ENCODE results near the gene UNG.
"Not testable (repeated sequence)": the region's sequence is repeated elsewhere in the genome, so short reads cannot be mapped to it uniquely, and the experiment has no call there.

DNA sequence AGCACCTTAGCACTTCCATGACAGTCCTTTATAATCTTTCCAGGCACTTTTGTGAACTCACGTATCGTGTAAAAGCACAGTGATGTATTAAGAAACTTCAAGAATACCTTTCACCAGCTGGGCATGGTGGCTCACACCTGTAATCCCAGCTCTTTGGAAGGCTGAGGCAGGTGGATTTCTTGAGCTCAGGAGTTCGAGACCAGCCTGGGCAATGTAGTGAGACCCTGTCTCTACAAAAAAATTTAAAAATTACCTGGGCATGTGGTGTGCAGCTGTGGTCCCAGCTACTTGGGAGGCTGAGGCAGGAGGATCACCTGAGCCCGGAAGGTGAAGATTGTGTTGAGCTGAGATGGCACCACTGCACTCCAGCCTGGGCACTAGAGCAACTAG is 43.3 kb upstream of the UNG start:
- TF ChIP-seq, protein P1, sequence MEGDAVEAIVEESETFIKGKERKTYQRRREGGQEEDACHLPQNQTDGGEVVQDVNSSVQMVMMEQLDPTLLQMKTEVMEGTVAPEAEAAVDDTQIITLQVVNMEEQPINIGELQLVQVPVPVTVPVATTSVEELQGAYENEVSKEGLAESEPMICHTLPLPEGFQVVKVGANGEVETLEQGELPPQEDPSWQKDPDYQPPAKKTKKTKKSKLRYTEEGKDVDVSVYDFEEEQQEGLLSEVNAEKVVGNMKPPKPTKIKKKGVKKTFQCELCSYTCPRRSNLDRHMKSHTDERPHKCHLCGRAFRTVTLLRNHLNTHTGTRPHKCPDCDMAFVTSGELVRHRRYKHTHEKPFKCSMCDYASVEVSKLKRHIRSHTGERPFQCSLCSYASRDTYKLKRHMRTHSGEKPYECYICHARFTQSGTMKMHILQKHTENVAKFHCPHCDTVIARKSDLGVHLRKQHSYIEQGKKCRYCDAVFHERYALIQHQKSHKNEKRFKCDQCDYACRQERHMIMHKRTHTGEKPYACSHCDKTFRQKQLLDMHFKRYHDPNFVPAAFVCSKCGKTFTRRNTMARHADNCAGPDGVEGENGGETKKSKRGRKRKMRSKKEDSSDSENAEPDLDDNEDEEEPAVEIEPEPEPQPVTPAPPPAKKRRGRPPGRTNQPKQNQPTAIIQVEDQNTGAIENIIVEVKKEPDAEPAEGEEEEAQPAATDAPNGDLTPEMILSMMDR (IDR thresholded peaks at IDR 0.05), result not testable (repeated sequence)
- TF ChIP-seq POLR2A (IDR thresholded peaks at IDR 0.05), result not testable (repeated sequence)

All from breast epithelium (tissue), 3 donors.